Measurements from ENCODE around the gene MYT1. TPM values are rescaled to one million over a fixed set of nuclear protein-coding genes. Genes with fewer than 3 reads are reported as not detected.

MYT1 gene
- total RNA-seq, 8 experiments from 2014 or later: 0.10 to 42.7 (median 14.0) TPM

DNA sequence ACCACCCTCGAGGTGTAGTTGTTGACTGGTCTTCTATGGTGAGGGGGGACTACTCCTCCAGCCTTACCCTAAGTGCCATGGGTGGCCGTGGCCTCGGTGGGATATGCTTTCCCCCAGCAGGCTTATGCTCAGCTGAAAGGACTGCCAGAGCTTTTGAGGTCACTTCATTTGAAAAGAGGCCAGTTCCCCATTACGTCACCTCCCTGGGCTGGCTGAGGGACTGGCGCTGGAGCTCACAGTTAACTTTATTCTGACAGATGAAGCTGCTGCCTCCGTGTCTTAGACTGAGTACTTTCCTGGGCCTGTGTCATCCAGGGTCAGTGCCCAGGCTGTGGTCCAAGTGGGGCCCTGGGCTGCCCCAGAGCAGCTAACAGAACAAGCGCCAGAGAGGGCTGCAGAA is 48.5 kb downstream of the MYT1 start:
- in situ Hi-C loops (cut with MboI; ENCODE audit: low pct_unique_long_range_greater_than_20kb in 2 of 9, low sequenced_read_pairs in 9 of 9, unreplicated experiment in 9 of 9): no loop called here
- peak in 6 of 8 experiments; percentile 26 to 61 (median 42) for ATAC-seq (replicated peaks in 6 of 8)
- no peak overlapping the region for H3K27ac ChIP-seq

DNA sequence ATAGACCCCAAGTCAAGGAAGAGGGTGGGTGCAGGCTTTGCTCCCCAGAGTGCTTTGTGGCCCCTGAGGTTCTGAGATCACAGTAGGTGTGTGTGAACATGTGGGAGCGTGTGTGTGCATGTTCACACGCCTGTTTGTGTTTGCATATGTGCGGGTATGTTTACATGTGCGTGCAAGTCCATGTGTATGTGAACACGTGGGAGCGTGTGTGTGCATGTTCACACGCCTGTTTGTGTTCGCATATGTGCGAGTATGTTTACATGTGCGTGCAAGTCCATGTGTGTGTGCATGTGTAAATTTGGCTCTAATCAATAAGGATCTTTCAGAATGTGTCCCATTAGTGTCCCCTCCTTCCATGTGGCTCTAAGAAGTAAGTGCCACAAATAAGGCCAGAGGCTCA is 49.9 kb downstream of the MYT1 start:
- in situ Hi-C loops (cut with MboI; ENCODE audit: low pct_unique_long_range_greater_than_20kb in 2 of 9, low sequenced_read_pairs in 9 of 9, unreplicated experiment in 9 of 9): no loop called here
- ATAC-seq (replicated peaks in 6 of 8): no peak
- Histone ChIP-seq H3K4me3 (no peak overlapping the region), H3K4me1 (replicated peaks in 1 of 2) (peaks cover 0 to 3% of the 10 kb centered on the region in 2 donors), H3K27ac (no peak overlapping the region)
- WGBS, 10 experiments: no CpG with 5 or more reads among the region's 10 CpGs

More for the DNA sequence above, 48.5 kb downstream of the MYT1 start:
- Histone ChIP-seq H3K4me1 (replicated peaks in 1 of 2) (peaks cover 0 to 3% of the 10 kb centered on the region in 2 donors), H3K4me3 (no peak overlapping the region)
- 25 to 86% (median 75%) methylated on average over 1 to 5 of the region's 7 CpGs; no CpG with 5 or more reads in 3 of the 10 experiments for WGBS, 10 experiments

DNA sequence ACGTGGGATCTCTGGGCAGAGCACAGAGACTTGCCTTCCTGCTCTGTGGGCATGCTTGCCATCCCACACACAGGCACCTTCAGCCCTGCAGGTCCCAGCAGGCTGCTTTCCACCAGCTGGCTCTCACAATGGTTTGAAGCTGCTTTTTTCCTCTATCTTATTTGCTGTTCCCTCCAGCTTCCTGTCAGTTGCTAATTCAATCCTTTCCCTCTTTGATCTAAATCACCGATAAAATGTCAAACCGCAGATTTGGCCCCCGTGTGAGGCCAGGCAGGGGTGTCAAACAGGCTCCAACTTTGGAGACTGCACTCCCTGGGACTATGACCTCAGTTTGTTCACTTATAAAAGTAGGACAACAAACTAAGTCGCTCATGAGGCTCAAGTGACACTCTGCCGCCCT is 50.7 kb downstream of the MYT1 start:
- no peak overlapping the region for H3K4me3 ChIP-seq
- in situ Hi-C loops (cut with MboI; ENCODE audit: low pct_unique_long_range_greater_than_20kb in 2 of 9, low sequenced_read_pairs in 9 of 9, unreplicated experiment in 9 of 9): no loop called here
- no peak for ATAC-seq (replicated peaks in 6 of 8)
- no peak overlapping the region for H3K27ac ChIP-seq
- 8 to 80% (median 46%) methylated on average over 1 to 5 of the region's 6 CpGs; no CpG with 5 or more reads in 3 of the 10 experiments for WGBS, 10 experiments
- H3K4me1 ChIP-seq (replicated peaks in 1 of 2): peaks cover 0 to 3% of the 10 kb centered on the region in 2 donors

DNA sequence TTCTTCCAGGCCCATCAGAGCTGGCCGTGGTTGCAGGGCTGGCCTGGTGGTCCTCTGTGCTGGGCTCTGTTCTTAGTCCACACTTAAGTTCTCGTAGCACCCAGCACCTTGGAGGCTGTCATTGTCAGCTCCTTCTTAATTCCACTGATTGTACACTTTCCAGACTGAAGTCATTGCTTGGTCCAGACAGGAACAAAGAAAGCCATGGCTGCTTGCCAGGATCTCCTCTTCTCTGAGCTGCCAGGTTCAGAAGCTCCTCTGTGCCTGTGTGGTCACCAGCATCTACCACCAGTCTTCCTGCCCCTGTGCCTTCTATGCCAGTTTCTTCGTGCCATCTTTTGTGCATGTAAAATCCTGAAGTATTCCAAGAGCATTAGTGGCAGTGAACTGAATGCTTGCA is 51.8 kb downstream of the MYT1 start:
- 31 to 100% (median 87%) methylated on average over 1 to 3 of the region's 3 CpGs; no CpG with 5 or more reads in 3 of the 10 experiments for WGBS, 10 experiments
- no peak overlapping the region for H3K4me3 ChIP-seq
- peak in 1 of 8 experiments; percentile 37 for ATAC-seq (replicated peaks in 6 of 8)
- in situ Hi-C loops (cut with MboI; ENCODE audit: low pct_unique_long_range_greater_than_20kb in 2 of 9, low sequenced_read_pairs in 9 of 9, unreplicated experiment in 9 of 9): no loop called here
- no peaks in the 10 kb centered on the region for H3K4me1 ChIP-seq (replicated peaks in 1 of 2)
- H3K27ac ChIP-seq: no peak overlapping the region

- no peaks in the 10 kb centered on the region for H3K4me1 ChIP-seq (replicated peaks in 1 of 2)
- WGBS, 10 experiments: 60 to 100% methylated on average over 2 to 3 of the region's 11 CpGs; no CpG with 5 or more reads in 8 of the 10 experiments
- ATAC-seq (replicated peaks in 6 of 8): no peak
Observed at GRCh38 chr20:64216910-64217309, 52.7 kb downstream of the MYT1 start.

GRCh38 chr20:64217539-64218221 is 53.4 kb downstream of the MYT1 start:
- ATAC-seq (replicated peaks in 6 of 8): peak in 3 of 8 experiments; percentile 76 to 86 (median 79)
- whole genome bisulfite sequencing, 10 experiments: 0 to 100% (median 64%) methylated on average over 1 to 8 of the region's 13 CpGs; no CpG with 5 or more reads in 2 of the 10 experiments

More at GRCh38 chr20:64216910-64217309, 52.7 kb downstream of the MYT1 start:
- in situ Hi-C loops (cut with MboI; ENCODE audit: low pct_unique_long_range_greater_than_20kb in 2 of 9, low sequenced_read_pairs in 9 of 9, unreplicated experiment in 9 of 9): no loop called here
- Histone ChIP-seq H3K4me3 (no peak overlapping the region), H3K27ac (no peak overlapping the region)

DNA sequence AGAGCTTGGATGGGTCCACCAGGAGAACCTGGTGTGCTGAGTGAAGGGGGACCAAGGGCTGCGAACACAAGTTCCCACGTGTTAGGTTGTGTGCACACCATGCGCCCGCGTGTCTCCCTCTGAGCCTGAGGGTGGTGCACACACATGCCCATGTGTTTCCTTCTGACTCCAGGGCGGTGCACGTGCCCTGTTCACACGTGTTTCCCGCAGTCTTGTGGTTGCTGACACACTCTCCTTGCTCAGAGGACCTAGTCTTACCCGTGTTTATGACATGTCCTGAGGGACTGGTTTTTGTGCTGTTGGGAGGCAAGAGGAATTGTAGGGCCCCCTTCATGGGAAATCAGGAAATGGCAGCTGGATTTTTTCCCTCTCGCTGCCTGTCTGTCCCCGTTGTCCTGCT is 55.0 kb downstream of the MYT1 start:
- no peak for ATAC-seq (replicated peaks in 6 of 8)
- in situ Hi-C loops (cut with MboI; ENCODE audit: low pct_unique_long_range_greater_than_20kb in 2 of 9, low sequenced_read_pairs in 9 of 9, unreplicated experiment in 9 of 9): no loop called here
- Histone ChIP-seq H3K4me3 (no peak overlapping the region), H3K27ac (no peak overlapping the region), H3K4me1 (replicated peaks in 1 of 2) (peaks cover 12 to 13% of the 10 kb centered on the region in 2 donors)
- WGBS, 10 experiments: 40 to 100% (median 92%) methylated on average over 1 to 4 of the region's 12 CpGs; no CpG with 5 or more reads in 5 of the 10 experiments

More at GRCh38 chr20:64217539-64218221, 53.4 kb downstream of the MYT1 start:
- Histone ChIP-seq H3K27ac (no peak overlapping the region), H3K4me1 (replicated peaks in 1 of 2) (no peaks in the 10 kb centered on the region), H3K4me3 (no peak overlapping the region)
- in situ Hi-C loops (cut with MboI; ENCODE audit: low pct_unique_long_range_greater_than_20kb in 2 of 9, low sequenced_read_pairs in 9 of 9, unreplicated experiment in 9 of 9): no loop called here

DNA sequence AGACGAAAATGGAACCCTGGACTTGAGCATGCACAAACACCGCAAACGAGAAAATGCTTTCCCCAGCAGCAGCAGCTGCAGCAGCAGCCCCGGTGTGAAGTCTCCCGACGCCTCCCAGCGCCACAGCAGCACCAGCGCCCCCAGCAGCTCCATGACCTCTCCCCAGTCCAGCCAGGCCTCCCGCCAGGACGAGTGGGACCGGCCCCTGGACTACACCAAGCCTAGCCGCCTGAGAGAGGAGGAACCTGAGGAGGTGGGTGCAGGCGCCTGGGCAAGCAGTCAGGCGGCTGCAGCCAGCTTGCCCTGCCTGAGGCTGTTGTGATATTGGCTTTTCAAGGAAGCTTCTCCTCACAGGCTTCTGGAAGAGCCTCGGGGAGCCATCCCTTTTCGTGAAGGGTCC is 55.5 kb downstream of the MYT1 start:
- WGBS, 10 experiments: 69 to 100% (median 90%) methylated on average over 2 to 9 of the region's 16 CpGs; no CpG with 5 or more reads in 5 of the 10 experiments
- H3K4me3 ChIP-seq: no peak overlapping the region
- no peak overlapping the region for H3K27ac ChIP-seq
- peaks cover 14 to 18% of the 10 kb centered on the region in 2 donors for H3K4me1 ChIP-seq (replicated peaks in 1 of 2)
- in situ Hi-C loops (cut with MboI; ENCODE audit: low pct_unique_long_range_greater_than_20kb in 2 of 9, low sequenced_read_pairs in 9 of 9, unreplicated experiment in 9 of 9): no loop called here
- no peak for ATAC-seq (replicated peaks in 6 of 8)

GRCh38 chr20:64220420-64220819 is 56.2 kb downstream of the MYT1 start:
- in situ Hi-C loops (cut with MboI; ENCODE audit: low pct_unique_long_range_greater_than_20kb in 2 of 9, low sequenced_read_pairs in 9 of 9, unreplicated experiment in 9 of 9): no loop called here
- H3K4me1 ChIP-seq (replicated peaks in 1 of 2): peaks cover 14 to 18% of the 10 kb centered on the region in 2 donors
- no peak overlapping the region for H3K27ac ChIP-seq
- ATAC-seq (replicated peaks in 6 of 8): no peak
- WGBS, 10 experiments: 85% methylated on average over 6 of the region's 8 CpGs; no CpG with 5 or more reads in 9 of the 10 experiments
- H3K4me3 ChIP-seq: no peak overlapping the region

- Histone ChIP-seq H3K27ac (no peak overlapping the region), H3K4me3 (no peak overlapping the region), H3K4me1 (replicated peaks in 1 of 2) (peaks cover 14 to 18% of the 10 kb centered on the region in 2 donors)
- 40 to 100% (median 77%) methylated on average over 1 to 8 of the region's 17 CpGs; no CpG with 5 or more reads in 4 of the 10 experiments for WGBS, 10 experiments
- in situ Hi-C loops (cut with MboI; ENCODE audit: low pct_unique_long_range_greater_than_20kb in 2 of 9, low sequenced_read_pairs in 9 of 9, unreplicated experiment in 9 of 9): no loop called here
- ATAC-seq (replicated peaks in 6 of 8): no peak
Observed at GRCh38 chr20:64220891-64221527, 56.8 kb downstream of the MYT1 start.

DNA sequence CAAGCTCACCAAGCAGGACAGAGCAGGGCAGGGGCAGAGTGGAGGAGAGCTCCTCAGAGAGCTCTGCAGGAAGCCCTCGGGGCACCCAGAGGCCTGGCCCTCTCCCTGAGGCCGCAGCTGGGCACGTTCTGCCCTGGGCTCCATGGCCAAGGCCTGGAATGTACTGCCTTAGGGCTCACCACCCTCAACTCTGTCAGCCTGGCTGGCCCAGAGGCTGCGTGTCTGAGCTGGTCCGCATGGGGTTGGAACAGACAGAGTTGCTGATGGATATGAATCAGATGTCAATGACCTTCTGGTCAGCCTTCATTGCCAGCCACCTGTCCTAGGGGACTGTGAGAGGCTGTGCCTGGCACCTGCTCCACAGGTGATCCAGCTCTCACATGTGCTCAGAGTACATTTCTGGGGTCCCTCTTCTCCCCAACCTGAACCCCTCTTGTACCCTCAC is 58.1 kb downstream of the MYT1 start:
- ATAC-seq (replicated peaks in 6 of 8): no peak
- H3K4me1 ChIP-seq (replicated peaks in 1 of 2): peaks cover 14 to 18% of the 10 kb centered on the region in 2 donors
- H3K4me3 ChIP-seq: no peak overlapping the region
- WGBS, 10 experiments: 80 to 100% methylated on average over 1 of the region's 5 CpGs; no CpG with 5 or more reads in 8 of the 10 experiments
- no peak overlapping the region for H3K27ac ChIP-seq
- in situ Hi-C loops (cut with MboI; ENCODE audit: low pct_unique_long_range_greater_than_20kb in 2 of 9, low sequenced_read_pairs in 9 of 9, unreplicated experiment in 9 of 9): no loop called here

GRCh38 chr20:64222851-64223525 is 58.7 kb downstream of the MYT1 start:
- H3K4me3 ChIP-seq: no peak overlapping the region
- peaks cover 14 to 18% of the 10 kb centered on the region in 2 donors for H3K4me1 ChIP-seq (replicated peaks in 1 of 2)
- in situ Hi-C loops (cut with MboI; ENCODE audit: low pct_unique_long_range_greater_than_20kb in 2 of 9, low sequenced_read_pairs in 9 of 9, unreplicated experiment in 9 of 9): no loop called here
- ATAC-seq (replicated peaks in 6 of 8): peak in 1 of 8 experiments; percentile 8
- WGBS, 10 experiments: 40 to 100% (median 91%) methylated on average over 1 to 8 of the region's 20 CpGs; no CpG with 5 or more reads in 4 of the 10 experiments
- H3K27ac ChIP-seq: peak overlapping the region in 1 of 2 donors; percentile 10
